Measurements from ENCODE around the gene DNMT1.

Gene DNMT1

DNA sequence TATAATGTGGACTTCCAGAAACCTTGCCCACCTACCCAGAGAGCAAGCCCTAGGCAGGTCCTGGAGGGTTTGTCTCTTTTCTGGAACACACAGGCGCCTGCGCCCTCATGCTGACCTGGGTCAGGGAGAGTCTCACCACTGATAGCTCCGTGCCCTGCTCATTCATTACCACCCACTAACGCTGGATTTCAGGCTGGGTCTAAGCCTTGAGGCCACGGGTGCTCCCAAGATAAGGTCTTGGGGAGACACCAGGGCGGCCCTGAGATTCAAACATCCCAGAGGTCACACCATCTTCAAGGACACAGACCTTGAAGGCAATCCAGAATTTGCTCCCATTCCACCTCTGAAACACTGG lies 31.2 kb upstream of the DNMT1 start:
- TF ChIP-seq ZNF8 (CRISPR knock-in tag; IDR thresholded peaks at IDR 0.05) (no peak), ESRRG (CRISPR knock-in tag; IDR thresholded peaks at IDR 0.05) (no peak), ZNF70 (CRISPR knock-in tag; IDR thresholded peaks at IDR 0.05) (no peak), ISL1 (CRISPR knock-in tag; IDR thresholded peaks at IDR 0.05) (no peak)
- TF ChIP-seq, protein P1, sequence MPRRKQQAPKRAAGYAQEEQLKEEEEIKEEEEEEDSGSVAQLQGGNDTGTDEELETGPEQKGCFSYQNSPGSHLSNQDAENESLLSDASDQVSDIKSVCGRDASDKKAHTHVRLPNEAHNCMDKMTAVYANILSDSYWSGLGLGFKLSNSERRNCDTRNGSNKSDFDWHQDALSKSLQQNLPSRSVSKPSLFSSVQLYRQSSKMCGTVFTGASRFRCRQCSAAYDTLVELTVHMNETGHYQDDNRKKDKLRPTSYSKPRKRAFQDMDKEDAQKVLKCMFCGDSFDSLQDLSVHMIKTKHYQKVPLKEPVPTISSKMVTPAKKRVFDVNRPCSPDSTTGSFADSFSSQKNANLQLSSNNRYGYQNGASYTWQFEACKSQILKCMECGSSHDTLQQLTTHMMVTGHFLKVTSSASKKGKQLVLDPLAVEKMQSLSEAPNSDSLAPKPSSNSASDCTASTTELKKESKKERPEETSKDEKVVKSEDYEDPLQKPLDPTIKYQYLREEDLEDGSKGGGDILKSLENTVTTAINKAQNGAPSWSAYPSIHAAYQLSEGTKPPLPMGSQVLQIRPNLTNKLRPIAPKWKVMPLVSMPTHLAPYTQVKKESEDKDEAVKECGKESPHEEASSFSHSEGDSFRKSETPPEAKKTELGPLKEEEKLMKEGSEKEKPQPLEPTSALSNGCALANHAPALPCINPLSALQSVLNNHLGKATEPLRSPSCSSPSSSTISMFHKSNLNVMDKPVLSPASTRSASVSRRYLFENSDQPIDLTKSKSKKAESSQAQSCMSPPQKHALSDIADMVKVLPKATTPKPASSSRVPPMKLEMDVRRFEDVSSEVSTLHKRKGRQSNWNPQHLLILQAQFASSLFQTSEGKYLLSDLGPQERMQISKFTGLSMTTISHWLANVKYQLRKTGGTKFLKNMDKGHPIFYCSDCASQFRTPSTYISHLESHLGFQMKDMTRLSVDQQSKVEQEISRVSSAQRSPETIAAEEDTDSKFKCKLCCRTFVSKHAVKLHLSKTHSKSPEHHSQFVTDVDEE (CRISPR knock-in tag; IDR thresholded peaks at IDR 0.05) = no peak
- TF ChIP-seq, protein P2, sequence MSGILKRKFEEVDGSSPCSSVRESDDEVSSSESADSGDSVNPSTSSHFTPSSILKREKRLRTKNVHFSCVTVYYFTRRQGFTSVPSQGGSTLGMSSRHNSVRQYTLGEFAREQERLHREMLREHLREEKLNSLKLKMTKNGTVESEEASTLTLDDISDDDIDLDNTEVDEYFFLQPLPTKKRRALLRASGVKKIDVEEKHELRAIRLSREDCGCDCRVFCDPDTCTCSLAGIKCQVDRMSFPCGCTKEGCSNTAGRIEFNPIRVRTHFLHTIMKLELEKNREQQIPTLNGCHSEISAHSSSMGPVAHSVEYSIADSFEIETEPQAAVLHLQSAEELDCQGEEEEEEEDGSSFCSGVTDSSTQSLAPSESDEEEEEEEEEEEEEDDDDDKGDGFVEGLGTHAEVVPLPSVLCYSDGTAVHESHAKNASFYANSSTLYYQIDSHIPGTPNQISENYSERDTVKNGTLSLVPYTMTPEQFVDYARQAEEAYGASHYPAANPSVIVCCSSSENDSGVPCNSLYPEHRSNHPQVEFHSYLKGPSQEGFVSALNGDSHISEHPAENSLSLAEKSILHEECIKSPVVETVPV (CRISPR knock-in tag; IDR thresholded peaks at IDR 0.05) = no peak
- no peak for ATAC-seq

DNA sequence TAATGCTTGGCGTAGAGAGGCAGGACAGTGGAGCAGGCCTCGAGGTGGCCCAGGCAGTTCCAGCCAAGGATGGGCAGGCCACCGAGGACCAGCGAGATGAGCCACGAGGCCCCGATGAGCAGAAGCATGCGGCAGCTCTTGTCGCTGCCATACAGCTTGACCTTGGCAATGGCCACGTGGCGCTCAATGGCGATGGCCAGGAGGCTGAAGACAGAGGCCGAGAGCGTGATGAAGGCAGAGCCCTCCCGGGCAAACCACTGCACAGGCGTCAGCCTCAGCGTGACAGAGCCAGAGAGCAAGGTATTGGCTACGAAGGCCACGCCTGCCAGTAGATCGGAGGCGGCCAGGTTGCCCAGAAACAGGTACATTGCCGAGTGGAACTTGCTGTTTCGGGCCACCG lies 29.6 kb upstream of the DNMT1 start:
- ATAC-seq = no peak
- TF ChIP-seq, protein P3, sequence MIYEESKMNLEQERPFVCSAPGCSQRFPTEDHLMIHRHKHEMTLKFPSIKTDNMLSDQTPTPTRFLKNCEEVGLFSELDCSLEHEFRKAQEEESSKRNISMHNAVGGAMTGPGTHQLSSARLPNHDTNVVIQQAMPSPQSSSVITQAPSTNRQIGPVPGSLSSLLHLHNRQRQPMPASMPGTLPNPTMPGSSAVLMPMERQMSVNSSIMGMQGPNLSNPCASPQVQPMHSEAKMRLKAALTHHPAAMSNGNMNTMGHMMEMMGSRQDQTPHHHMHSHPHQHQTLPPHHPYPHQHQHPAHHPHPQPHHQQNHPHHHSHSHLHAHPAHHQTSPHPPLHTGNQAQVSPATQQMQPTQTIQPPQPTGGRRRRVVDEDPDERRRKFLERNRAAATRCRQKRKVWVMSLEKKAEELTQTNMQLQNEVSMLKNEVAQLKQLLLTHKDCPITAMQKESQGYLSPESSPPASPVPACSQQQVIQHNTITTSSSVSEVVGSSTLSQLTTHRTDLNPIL (CRISPR knock-in tag; IDR thresholded peaks at IDR 0.05; ENCODE audit: low read depth) = no peak
- TF ChIP-seq CSDC2 (CRISPR knock-in tag; IDR thresholded peaks at IDR 0.05) = no peak
- no peak for TF ChIP-seq ZC3H10 (CRISPR knock-in tag; IDR thresholded peaks at IDR 0.05)
- TF ChIP-seq, protein P4, sequence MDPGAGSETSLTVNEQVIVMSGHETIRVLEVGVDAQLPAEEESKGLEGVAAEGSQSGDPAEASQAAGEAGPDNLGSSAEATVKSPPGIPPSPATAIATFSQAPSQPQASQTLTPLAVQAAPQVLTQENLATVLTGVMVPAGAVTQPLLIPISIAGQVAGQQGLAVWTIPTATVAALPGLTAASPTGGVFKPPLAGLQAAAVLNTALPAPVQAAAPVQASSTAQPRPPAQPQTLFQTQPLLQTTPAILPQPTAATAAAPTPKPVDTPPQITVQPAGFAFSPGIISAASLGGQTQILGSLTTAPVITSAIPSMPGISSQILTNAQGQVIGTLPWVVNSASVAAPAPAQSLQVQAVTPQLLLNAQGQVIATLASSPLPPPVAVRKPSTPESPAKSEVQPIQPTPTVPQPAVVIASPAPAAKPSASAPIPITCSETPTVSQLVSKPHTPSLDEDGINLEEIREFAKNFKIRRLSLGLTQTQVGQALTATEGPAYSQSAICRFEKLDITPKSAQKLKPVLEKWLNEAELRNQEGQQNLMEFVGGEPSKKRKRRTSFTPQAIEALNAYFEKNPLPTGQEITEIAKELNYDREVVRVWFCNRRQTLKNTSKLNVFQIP (CRISPR knock-in tag; IDR thresholded peaks at IDR 0.05; ENCODE audit: borderline replicate concordance, low read depth) = no peak
- TF ChIP-seq, protein P1 (CRISPR knock-in tag; IDR thresholded peaks at IDR 0.05) = no peak
- TF ChIP-seq GLIS3 (CRISPR knock-in tag; IDR thresholded peaks at IDR 0.05) = no peak
- TF ChIP-seq SNAI2 (CRISPR knock-in tag; IDR thresholded peaks at IDR 0.05) = no peak
- TF ChIP-seq TCF4 (CRISPR knock-in tag; IDR thresholded peaks at IDR 0.05; ENCODE audit: borderline replicate concordance) = no peak

DNA sequence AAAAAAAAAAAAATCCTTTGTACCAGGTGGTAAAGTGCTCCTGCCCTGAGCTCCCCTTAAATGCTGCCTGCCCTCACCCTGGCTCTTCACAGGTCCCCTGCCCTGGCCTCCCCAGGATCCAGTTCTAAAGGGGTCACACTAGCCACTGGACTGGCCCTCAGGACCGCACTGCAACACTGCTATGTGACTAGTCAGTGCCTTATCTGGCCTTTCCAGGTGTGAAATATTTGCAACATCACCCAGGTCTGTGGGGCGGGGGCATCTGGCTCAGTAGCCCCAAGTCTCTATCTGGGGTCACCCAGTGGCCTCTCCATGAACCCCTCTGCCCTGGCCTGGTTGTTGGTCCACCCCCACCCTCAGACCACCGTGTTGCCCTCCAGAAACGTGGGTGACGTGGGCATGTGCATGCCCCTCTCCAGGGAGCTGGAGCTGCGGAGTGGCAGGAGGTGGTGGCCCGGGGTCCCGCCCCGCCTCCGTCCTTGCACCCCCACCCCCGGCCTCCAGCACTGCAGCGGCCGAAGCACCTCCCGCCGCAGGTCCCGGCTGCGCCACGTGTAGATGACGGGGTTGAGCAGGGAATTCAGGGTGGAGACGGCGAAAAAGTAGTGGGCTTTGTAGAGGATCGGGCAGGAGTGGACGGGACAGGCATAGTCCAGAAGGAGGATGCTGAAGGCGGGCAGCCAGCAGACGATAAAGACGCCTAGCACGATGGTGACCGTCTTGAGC lies 28.9 kb upstream of the DNMT1 start:
- no peak for ATAC-seq
- TF ChIP-seq ISL1 (CRISPR knock-in tag; IDR thresholded peaks at IDR 0.05) (no peak), CSDC2 (CRISPR knock-in tag; IDR thresholded peaks at IDR 0.05) (no peak), BACH2 (CRISPR knock-in tag; IDR thresholded peaks at IDR 0.05; ENCODE audit: borderline replicate concordance) (no peak), PPARA (CRISPR knock-in tag; IDR thresholded peaks at IDR 0.05; ENCODE audit: borderline replicate concordance) (no peak), ZNF8 (CRISPR knock-in tag; IDR thresholded peaks at IDR 0.05) (no peak), GLIS3 (CRISPR knock-in tag; IDR thresholded peaks at IDR 0.05) (no peak), SNAI2 (CRISPR knock-in tag; IDR thresholded peaks at IDR 0.05) (no peak), ZFP3 (CRISPR knock-in tag; IDR thresholded peaks at IDR 0.05) (no peak), ESRRG (CRISPR knock-in tag; IDR thresholded peaks at IDR 0.05) (no peak), ZNF70 (CRISPR knock-in tag; IDR thresholded peaks at IDR 0.05) (no peak), OSR1 (CRISPR knock-in tag; IDR thresholded peaks at IDR 0.05) (no peak)
- TF ChIP-seq, protein P4 (CRISPR knock-in tag; IDR thresholded peaks at IDR 0.05; ENCODE audit: borderline replicate concordance, low read depth) = no peak
- TF ChIP-seq, protein P1 (CRISPR knock-in tag; IDR thresholded peaks at IDR 0.05) = no peak
- TF ChIP-seq, protein P2 (CRISPR knock-in tag; IDR thresholded peaks at IDR 0.05) = no peak

All from SK-N-SH treated with all-trans-retinoic acid at 6 μM for 48 hours (cell line).